BE2C (cell line): ENCODE measurements around the gene ELF5.

Experiments used
- DNase-seq: peaks from one replicate; pipeline ENCODE4 v3.0.0-alpha.2; 2020
- H3K27me3 ChIP-seq: fragments of 250-450 bp; sonication (Bioruptor Pico); 2 replicates; pipeline ENCODE4 v1.5.1; 2020; ENCODE audit warnings: mild to moderate bottlenecking
- H3K36me3 ChIP-seq: fragments of 250-450 bp; sonication (Bioruptor Pico); 2 replicates; pipeline ENCODE4 v1.5.1; 2020; ENCODE audit warnings: mild to moderate bottlenecking
- H3K4me1 ChIP-seq: fragments of 250-450 bp; sonication (Bioruptor Pico); 2 replicates; pipeline ENCODE4 v1.5.1; 2020
- H3K4me3 ChIP-seq: 2 replicates; pipeline ENCODE4 v1.5.1; 2011; ENCODE audit warnings: low read depth, low read length
- H3K9me3 ChIP-seq: fragments of 250-450 bp; sonication (Bioruptor Pico); 2 replicates; pipeline ENCODE4 v1.5.1; 2020
- CTCF ChIP-seq: IDR thresholded peaks from 2 replicates; pipeline ENCODE4 v1.5.1; 2012; ENCODE audit warnings: mild to moderate bottlenecking, low read depth, low read length

The ELF5 gene

DNA sequence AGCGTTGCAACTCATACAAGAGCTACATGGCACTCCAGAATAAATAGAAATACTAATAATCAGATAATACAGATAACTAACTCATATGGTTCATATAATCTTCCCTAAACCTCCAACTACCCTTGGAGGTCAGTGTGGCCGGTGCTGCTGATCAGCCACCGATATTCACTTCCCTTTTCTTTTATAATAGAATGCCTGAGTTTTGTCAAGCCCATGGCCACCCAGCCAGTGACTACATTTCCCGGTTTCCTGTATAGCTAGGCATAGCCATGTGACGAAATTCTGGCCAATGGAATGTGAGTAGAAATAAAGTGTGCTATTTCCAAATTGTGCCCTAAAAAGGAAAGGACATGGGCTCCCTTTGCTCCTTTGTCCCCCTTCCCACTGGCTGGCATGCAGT, 80.8 kb downstream of the ELF5 start:
- H3K9me3 ChIP-seq: no peaks in the 10 kb centered on the region
- no peak for TF ChIP-seq CTCF
- H3K4me3 ChIP-seq: no peak overlapping the region
- H3K27me3 ChIP-seq: no peaks in the 10 kb centered on the region
- no peaks in the 10 kb centered on the region for H3K36me3 ChIP-seq
- no peaks in the 10 kb centered on the region for H3K4me1 ChIP-seq
- DNase-seq: no peak

DNA sequence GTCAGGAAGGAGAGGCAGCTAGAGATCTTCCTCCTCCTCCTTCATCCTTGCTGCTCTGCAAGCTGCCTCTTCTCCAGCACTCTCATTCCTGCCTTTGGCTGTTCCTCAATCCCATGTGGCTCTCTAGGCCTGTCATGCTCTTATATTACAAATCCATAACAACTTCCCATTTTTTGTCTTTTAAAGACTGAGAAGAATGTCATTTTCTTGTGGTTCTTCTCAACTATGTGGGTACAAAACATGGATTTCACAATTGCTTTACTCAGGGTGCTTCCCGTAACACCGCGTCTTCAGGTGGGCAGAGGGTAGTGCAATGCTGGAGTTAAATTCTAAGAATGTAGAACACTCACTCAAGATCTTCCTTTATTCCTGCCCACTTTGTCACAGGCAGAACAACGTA, 81.6 kb downstream of the ELF5 start:
- no peaks in the 10 kb centered on the region for H3K36me3 ChIP-seq

More for the DNA sequence above, 81.6 kb downstream of the ELF5 start:
- no peak for DNase-seq
- H3K27me3 ChIP-seq: no peaks in the 10 kb centered on the region
- no peak overlapping the region for H3K4me3 ChIP-seq
- TF ChIP-seq CTCF: no peak
- H3K4me1 ChIP-seq: no peaks in the 10 kb centered on the region
- H3K9me3 ChIP-seq: no peaks in the 10 kb centered on the region
